Stimulated activated CD8-positive, alpha-beta memory T cell treated with anti-CD3 and anti-CD28 coated beads, Interleukin-12 subunit alpha, Interleukin-12 subunit beta, amount 100 ng/mL, for 24 hours (primary cell): ENCODE results near the gene CYP4F2.
A peak's percentile ranks its signal among the peaks of the same experiment; 100 is the strongest.
"Not testable (repeated sequence)": the region's sequence is repeated elsewhere in the genome, so short reads cannot be mapped to it uniquely, and the experiment has no call there.

Experiments used
- DNase-seq: peaks from one replicate; pipeline ENCODE4 v3.0.0-alpha.2; 2020; ENCODE audit errors: extremely low read depth

Gene CYP4F2

DNA sequence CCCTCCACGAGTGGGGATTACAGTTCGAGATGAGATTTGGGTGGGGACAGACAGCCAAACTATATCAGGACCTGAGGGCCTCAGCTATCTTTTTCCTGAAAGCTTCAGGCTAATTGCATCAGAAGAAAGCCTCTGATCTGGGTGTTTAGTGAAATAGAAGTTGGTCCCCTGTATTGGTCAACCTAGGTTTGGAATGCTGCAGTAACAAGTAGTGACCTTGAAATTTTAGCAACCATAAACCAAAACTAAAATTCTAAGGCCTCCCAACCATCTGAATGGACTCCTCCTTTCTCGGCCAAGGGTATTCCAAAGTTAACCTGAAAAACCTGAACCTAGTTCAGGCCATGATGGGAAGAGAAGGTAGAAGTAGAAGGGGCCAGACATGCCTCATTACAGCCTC, 47.5 kb downstream of the CYP4F2 start:
- no peak for DNase-seq

DNA sequence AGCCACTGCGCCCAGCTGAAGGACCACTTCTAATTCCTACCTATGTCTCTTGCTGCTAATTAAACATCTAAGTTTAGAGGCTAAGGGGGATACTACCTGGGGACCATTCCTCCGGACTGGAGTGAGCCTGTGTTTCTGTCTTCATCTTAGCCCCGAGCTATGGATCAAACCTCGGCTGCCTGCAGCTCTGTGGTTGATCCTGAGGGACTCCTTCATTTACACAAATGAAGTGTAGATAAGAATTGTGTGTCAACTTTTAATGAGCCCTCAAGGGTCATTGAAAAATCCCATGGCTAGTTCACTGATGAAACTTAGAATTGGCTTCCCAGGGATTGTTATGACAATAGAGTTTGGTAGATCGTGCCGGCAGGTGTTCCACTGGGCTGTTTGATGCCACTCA, 51.0 kb downstream of the CYP4F2 start:
- no peak for DNase-seq

DNA sequence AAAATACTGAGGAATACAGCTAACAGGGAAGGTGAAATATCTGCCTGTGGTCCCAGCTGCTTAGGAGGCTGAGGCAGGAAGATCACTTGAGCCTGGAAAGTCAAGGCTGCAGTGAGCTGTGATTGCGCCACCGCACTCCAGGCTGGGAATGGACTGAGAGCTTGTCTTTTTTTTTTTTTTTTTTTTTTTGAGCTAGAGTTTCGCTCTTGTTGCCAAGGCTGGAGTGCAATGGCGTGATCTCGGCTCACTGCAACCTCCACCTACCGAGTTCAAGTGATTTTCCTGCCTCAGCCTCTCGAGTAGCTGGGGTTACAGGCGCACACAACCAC, 54.0 kb downstream of the CYP4F2 start:
- DNase-seq = not testable (repeated sequence)

DNA sequence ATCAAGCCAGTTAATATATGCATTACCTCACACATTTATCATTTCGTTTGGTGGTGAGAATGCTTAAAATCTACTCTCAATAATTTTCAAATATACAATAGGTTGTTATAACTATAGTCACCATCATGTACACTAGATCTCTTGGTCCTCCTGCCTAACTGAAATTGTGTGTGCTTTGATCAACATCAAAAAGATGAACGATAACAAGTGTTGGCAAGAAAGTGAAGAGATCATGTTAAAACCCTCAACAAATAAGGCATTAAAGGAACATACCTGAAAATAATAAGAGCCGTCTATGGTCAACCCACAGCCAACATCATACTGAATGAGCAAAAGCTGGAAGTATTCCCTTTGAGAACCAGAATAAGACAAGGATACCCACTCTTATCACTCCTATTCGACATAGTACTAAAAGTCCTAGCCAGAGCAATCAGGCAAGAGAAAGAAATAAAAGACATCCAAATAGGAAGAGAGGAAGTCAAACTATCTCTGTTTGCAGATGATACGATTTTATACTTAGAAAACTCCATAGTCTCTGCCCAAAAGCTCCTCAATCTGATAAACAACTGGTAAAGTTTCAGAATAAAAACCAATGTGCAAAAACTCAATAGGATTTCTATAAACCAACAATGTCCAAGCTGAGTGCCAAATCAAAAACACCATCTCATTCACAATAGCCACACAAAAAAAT, 54.5 kb downstream of the CYP4F2 start:
- DNase-seq = no peak

DNA sequence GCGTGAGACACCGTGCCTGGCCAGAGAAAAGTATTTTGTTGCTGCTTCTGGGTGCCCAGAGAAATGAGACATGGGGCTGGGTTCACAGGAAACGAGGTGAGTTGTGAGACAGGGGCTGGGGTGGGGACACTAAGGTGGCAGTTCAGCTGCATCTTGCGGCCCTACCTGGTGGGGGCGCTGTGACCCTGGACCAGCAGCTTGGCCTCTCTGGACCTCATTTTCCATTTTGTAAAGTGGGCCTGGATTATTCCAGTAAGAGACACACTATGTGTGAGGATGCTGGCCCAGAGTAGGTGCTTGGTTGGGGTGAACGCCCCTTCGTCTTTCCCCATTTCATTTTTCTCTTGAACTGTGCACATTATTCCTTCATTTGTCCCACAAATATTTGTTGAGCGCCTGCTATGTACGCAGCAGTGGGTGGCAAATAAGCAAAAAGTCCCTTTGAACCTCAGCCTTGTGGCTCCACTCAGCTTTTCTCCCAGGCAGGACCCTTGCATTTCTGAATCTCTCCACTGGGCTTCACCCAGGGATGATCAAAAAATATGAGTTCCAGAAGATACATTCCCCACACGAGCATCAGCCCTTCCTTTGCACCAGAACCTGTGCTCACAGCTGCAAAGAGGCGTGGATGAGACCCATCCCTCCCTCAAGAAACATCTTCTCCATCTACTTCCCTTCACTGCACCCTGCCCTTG, 55.9 kb downstream of the CYP4F2 start:
- no peak for DNase-seq

DNA sequence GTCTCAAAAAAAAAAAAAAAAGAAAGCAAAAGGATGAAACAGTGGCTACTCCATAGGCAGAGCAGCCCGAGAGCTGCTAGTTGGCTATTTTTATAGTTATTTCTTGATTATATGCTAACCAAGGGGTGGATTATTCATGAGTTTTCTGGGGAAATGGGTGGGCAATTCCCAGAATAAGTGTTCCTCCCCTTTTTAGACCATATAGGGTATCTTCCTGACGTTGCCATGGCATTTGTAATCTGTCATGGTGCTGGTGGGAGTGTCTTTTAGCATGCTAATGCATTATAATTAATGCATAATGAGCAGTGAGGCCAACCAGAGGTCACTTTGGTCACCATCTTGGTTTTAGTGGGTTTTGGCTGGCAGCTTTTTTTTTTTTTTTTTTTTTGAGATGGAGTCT, 57.0 kb downstream of the CYP4F2 start:
- no peak for DNase-seq

DNA sequence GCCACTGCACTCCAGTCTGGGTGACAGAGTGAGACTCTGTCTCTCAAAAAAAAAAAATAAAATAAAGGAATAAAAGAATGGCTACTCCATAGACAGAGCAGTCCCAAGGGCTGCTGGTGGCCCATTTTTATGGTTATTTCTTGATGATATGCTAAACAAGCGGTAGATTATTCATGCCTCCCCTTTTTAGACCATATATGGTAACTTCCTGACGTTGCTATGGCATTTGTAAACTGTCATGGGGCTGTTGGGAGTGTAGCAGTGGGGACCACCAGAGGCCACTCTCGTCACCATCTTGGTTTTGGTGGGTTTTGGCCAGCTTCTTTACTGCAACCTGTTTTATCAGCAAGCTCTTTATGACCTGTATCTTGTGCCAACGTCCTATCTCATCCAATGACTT, 58.0 kb downstream of the CYP4F2 start:
- DNase-seq = not testable (repeated sequence)

DNA sequence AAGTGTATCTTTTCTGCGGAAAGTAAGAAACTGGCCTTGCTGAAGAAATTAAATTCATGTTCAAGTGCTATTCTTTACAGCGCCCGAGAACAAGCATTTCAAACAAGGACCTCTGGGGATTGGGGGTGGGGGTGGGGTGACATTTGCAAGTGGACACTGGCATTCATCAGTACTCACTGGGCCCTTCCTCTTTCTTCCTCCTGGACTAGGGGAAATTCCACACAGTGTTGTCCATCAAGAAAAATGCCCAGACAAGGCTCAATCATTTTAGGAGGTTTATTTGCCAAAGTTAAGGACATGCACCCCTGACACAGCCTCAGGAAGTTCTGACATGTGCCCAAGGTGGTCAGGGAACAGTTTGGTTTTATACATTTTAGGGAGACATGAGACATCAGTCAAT, 59.5 kb downstream of the CYP4F2 start:
- no peak for DNase-seq

DNA sequence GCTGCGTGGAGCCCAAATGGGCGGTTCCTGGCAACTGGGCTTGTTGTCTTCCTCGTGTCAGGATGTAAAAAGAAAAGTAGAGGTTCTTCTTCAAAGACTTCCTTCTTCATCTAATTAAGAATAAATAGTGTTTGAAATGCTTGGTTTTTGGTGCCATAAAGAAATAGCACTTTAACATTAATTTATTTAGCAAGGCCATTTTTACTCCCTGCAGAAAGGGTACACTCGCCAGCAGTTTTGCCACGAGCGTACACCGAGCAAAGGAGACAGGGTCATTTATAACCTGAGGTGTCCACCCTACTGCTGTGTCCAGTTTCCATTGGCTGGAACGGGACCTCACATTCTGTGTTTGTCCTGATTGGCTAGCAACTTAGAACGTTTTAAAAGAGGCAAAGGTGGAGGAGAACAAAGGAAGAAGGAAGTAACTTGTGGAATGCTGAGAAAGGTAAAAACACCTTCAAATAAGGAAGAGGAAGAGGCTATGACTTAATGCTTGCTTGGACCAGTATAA, 60.6 kb downstream of the CYP4F2 start:
- DNase-seq = no peak

DNA sequence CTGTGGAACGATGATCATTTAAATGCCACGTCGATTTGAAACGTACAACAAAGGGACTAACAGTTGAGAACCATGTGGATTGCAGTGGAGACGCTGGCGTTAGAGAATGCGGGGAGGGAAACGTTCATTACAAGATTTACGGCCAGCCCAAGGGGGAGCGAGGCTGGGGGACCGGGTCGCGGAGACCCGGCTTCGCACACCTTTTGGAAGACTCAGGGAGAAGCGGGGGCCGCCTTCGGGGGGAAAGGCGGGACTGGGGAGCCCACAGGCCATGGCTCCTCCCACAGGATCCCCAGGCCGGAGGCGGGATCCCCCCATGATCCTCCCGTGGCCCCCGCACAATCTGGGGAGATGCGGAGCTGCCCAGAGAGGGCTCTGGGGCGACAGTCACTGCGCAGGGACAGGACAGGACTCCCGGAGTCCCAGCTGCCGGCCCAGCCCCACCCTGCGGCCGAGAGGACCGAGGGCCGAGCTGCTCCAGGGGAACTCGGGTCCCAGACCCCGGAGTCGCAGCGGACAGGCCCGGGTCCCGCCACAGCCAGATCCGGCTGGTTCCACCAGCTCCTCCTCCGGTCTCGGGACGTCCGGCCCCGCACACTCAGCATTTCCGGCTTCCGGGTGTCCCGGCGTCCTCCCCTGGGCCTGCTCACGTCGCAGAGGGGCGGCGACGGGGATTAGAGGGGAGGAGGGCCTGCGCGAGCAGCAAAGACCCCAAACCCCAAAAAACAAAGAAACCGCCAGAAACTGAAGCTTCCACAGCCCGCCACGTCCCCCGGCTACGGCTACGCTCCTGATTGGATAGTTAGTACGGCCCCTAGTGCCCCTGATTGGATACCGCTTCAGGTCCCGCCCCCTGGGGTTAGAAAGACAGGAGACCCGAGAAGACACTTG, 61.3 kb downstream of the CYP4F2 start:
- peak; percentile 91 for DNase-seq

DNA sequence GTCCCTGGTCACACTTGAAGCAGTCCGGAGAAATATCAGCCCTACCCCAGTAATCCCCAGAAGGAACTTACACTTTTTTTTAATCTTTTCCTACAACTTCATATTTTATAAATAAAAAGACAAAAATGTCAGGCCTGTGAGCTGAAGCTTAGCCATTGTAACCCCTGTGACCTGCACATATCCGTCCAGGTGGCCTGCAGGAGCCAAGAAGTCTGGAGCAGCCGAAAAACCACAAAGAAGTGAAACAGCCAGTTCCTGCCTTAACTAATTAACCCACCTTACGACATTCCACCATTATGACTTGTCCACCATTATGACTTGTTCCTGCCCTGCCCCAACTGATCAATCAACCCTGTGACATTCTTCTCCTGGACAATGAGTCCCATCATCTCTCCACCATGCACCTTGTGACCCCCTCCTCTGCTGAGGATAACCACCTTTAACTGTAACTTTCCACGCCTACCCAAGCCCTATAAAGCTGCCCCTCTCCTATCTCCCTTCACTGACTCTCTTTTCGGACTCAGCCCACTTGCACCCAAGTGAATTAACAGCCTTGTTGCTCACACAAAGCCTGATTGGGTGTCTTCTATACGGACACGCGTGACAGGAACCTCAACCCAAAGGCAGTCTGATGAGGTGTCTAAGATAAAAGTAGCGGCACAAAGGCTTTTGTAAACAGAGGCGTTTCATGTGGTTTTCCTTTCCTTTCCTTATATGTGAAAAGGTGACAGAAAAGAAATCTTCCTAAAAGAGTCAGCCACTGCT, 62.1 kb downstream of the CYP4F2 start:
- not testable (repeated sequence) for DNase-seq

DNA sequence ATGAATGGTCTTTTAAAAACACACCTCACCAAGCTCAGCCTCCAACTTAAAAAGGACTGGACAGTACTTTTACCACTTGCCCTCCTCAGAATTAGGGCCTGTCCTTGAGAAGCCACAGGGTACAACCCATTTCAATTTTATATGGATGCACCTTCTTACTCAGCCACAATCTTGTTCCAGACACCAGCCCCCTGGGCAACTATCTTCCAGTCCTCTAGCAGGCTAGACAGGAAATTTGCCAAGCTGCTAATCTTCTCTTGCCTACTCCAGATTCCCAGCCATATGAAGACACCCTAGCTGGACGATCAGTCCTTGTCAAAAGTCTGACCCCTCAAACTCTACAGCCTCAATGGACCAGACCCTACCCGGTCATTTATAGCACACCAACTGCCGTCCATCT, 63.6 kb downstream of the CYP4F2 start:
- not testable (repeated sequence) for DNase-seq

DNA sequence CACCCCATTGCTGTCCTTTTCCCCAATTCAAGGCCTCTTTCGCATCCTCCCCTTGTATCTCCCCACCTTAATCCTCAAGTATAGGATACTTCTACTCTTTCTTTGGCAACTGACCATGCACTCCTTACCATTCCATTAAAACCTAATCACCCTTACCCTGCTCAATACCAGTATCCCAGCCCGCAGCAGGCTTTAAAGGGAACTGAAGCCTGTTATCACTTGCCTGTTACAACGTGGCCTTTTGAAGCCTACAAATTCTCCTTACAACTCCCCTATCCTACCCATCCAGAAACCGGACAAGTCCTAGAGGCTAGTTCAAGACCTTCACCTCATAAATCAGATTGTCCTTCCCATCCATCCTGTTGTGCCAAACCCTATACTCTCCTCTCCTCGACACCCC, 66.2 kb downstream of the CYP4F2 start:
- DNase-seq = no peak

DNA sequence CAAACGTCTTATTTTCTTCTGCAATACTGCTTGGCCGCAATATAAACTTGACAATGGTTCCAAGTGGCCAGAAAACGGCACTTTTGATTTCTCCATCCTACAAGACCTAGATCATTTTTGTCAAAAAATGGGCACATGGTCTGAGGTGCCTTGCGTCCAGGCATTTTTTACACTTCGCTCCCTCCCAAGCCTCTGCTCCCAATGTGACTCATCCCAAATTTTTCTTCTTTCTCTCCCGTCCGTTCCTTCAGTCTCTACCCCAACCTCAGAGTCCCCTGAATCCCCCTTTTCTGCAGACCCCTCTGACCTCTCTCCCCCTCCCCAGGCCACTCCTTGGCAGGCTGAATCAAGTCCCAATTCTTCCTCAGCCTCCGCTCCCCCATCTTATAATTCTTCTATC, 68.1 kb downstream of the CYP4F2 start:
- no peak for DNase-seq

DNA sequence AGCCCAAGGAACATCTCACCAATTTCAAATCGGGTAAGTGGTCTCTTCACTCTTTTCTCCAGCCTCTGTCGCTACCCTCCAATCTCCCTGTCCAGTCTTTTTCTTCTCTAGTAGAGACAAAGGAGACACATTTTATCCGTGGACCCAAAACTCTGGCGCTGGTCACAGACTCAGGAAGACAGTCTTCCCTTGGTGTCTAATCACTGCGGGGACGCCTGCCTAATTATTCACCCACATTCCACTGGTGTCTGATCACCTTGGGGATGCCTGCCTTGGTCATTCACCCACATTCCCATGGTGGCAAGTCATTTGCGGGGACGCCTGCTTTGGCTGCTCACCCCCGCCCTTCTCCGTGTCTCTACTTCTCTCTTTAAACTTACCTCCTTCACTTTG, 68.6 kb downstream of the CYP4F2 start:
- no peak for DNase-seq

DNA sequence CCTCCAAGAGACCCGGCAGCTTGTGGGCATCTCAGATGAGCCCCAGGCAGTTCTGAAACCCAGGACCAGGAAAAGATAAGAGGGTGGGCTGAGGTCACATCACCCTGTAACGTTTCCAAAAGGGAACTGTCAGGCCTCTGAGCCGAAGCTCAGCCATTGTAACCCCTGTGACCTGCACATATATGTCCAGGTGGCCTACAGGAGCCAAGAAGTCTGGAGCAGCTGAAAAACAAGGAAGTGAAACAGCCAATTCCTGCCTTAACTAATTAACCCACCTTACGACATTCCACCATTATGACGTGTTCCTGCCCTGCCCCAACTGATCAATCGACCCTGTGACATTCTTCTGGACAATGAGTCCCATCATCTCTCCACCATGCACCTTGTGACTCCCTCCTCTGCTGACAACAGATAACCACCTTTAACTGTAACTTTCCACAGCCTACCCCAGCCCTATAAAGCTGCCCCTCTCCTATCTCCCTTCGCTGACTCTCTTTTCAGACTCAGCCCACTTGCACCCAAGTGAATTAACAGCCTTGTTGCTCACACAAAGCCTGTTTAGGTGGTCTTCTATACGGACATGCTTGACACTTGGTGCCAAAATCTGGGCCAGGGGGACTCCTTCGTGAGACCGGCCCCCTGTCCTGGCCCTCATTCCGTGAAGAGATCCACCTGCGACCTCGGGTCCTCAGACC, 69.1 kb downstream of the CYP4F2 start:
- not testable (repeated sequence) for DNase-seq

DNA sequence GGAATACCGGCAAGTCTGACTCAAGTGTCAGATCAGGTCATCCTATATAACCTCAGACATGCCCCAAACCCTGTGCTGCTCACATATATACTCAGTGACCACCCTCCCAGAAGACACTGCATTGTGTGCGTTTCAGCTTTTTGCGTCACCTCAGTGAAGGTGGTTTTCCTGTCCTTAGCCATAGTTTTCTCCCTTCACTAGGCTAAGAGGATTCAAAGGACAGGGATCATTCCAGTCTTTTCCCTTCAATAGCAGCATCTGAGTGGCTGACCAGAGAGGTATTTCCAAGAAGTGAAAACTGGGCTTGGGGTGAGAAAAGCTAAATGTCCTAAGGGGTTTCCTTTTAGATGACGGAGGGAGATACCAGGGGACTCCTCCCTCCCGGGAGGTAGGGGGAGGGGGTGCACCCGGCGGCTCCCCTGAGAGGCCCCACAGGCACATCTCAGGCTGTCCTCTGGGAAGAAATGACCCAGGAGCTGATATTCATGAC, 69.7 kb downstream of the CYP4F2 start:
- DNase-seq = no peak
